Anterior cingulate cortex (tissue), 58 donors: ENCODE measurements around the gene ADCY2.

Source experiments
- DNase-seq, 58 donors: peaks; one replicate each; lab custom pipeline; 2025; lab: John Stamatoyannopoulos, UW

ADCY2 gene

GRCh38 chr5:7851617-7852289 lies 455.8 kb downstream of the ADCY2 start:
- no peak for DNase-seq

DNA sequence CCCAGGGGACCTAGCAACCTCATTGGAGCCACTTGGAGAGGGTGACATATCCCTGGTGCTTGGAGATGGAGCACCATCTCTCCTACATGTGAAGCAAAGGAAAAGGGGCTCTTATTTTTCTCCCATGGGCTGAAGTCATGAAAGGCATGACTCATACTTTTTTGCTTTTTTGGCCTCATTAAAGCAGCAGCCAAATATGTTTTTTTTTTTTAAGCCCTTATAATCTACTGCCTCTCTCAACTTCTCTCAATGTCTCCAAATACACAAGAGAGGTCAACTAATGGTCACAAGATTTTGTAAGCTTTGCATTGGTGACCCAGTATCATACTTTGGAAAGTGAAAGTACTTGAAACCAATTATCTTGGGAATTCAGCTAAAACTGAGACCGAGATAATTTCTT lies 456.6 kb downstream of the ADCY2 start:
- no peak for DNase-seq

DNA sequence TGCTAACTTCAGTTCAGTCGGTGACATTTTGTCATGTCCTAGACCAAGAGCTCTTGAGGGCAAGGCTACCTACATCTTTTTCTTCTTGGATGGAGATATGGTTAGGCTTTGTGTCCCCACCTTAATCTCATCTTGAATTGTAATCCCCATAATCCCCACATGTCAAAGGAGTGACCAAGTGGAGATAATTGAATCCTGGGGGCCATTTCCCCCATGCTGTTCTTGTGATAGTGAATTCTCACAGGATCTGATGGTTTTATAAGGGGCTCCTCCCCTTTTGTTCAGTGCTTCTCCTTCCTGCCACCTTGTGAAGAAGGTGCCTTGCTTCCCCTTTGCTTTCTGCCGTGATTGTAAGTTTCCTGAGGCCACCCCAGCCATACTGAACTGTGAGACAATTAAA lies 457.1 kb downstream of the ADCY2 start:
- DNase-seq = no peak

GRCh38 chr5:7855611-7856010 lies 459.7 kb downstream of the ADCY2 start:
- no peak for DNase-seq

- DNase-seq = peak in 38 of 58 donors; percentile 5 to 85 (median 36)
These were observed 460.9 kb downstream of the ADCY2 start for GRCh38 chr5:7856855-7857254.

GRCh38 chr5:7857361-7857760 lies 461.4 kb downstream of the ADCY2 start:
- DNase-seq = no peak

DNA sequence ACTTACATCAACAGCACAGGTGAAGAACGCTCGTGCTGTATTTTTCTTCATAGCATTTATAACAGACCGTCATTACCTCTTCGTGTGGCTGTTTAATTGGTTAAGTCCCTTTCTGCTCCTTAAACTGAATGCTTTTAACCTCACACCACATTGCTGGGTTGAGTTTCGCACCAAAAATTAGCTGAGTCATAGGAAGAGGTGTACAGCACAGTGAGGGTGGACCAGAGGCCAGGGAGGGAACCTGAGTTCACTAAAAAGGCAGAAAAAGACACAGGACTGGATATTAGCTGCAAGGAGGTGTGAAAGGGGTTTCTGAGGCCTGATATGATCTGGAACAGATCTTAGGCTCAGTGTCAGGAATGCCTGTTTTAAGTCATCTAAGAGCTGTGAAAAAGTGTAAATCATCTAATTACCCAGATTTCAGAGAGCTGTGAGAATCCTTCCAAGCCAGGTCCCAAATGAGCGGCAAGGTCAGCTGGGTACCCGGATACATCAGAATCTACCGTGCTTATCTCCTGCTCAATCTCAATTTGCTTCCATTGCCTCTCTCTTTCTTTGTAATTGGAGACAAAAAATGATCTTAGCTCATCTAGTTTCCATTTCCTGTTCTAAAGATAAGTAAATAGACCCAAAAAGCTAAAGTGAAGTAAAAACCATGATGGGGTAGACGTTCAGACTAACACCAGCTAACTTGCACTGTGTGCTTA lies 462.1 kb downstream of the ADCY2 start:
- DNase-seq = no peak

DNA sequence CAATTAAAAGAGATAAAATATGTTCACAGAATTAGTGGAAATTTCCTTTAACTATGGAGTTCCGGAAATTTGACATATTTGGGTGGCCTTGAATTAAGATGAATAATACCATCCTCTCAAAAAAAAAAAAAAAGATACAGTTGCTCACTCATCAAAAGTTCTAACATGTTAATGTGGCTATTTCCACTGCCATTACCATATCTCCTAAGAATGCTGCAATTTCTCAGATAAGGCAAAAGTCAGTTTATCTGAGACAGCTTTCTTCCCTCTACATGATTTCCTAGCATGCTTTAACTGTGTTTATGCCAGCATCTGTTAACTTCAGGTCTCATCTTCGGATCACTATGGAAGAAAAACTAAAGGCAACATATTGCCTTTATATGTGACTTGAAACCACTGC lies 470.3 kb downstream of the ADCY2 start:
- no peak for DNase-seq

DNA sequence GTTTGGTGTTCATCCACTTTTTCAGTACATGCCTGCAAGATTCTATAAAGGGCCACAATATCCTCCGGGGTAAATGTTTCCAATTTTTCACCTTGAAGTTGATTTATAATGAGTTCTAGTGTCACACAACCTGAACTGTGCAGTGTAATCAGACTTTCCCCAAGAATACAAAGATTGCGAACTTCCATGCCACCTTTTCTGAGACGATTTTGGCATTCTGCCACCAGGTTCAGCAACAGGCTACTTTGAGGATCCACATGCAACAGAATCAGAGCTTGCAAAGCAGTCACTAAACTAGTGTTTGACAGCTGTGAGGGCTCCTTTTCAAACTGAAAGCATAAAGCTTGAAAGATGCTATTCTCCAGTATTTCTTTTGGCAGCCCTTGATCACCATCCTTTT lies 471.3 kb downstream of the ADCY2 start:
- no peak for DNase-seq

- DNase-seq = no peak
These were observed 472.5 kb downstream of the ADCY2 start for GRCh38 chr5:7868427-7868772.

DNA sequence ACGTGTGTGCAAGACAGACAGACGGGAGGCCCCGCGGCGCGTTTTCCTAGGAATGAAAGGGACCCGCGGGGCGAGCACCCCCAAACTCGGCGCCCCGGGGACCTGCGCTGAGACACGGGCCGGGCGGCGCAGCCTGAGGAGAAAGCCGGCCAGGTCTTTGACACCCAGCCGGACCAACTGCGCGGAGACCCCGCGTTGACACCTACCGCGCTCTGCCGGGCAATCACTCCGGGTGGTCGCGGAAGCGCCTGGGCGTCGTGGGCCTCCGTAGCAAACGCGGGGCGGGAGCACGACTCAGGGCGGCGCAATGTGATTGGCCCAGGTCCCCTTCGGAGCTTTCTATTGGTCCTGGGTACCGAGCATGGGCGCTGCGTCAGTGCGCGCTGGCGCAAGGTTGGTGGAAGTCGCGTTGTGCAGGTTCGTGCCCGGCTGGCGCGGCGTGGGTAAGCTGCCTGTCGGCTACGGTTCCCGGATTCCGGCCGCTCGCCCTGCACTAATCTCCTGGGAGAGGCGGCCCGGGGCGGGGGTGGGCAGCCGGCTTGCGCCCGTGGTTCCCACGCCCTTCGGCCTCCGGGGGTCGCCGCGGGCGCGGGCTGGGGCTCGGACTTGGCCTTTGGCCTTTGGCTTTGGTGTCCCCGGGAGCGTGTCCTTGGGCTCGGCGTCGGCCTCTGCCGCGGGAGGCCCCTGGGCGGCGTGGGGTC lies 473.0 kb downstream of the ADCY2 start, which contains the start of the genes FASTKD3 and MTRR:
TSS of gene FASTKD3 (minus strand) at position 259 of the 701 bp plus-strand sequence. CDS start 948 bp downstream, outside the sequence.
TSS of gene MTRR (plus strand) at position 376 of the 701 bp plus-strand sequence. CDS start 1,647 bp downstream, outside the sequence.
- DNase-seq = peak; percentile 53 to 97 (median 91)

GRCh38 chr5:7869474-7870136 lies 473.7 kb downstream of the ADCY2 start:
- DNase-seq = peak in 1 of 58 donors; percentile 48

- no peak for DNase-seq
These were observed 475.7 kb downstream of the ADCY2 start for GRCh38 chr5:7871653-7872052.

DNA sequence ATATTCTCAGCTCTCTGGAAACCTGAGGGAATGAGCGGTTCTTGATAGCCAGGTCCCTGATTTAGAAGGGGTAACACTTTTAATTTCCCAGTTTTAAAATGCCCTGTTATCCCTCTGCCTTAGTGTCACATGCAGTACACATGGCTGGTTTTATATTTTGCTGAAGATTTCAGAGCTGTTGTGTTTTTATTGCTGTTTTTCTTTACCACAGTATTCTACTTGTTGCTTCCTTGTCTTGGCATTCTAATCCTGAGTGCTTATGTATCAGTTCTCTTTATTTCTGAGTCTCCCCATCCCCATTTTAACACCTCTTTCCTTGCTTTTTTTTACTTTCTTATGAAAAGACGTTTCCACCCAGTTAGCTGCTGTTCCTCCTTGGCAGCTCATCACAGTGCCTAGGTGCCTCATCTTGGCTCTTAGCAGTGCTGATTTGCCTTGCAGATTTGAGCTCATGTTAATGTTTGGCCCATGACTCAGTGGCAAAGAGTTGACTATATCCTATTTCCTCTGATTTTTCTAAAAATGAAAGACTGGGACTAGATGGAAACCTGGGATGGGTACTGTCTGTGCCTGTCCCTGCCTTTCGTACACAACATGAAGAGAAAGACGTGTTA lies 476.7 kb downstream of the ADCY2 start:
- no peak for DNase-seq

GRCh38 chr5:7873216-7873615 lies 477.3 kb downstream of the ADCY2 start:
- DNase-seq = no peak

GRCh38 chr5:7874639-7875038 lies 478.7 kb downstream of the ADCY2 start:
- no peak for DNase-seq

DNA sequence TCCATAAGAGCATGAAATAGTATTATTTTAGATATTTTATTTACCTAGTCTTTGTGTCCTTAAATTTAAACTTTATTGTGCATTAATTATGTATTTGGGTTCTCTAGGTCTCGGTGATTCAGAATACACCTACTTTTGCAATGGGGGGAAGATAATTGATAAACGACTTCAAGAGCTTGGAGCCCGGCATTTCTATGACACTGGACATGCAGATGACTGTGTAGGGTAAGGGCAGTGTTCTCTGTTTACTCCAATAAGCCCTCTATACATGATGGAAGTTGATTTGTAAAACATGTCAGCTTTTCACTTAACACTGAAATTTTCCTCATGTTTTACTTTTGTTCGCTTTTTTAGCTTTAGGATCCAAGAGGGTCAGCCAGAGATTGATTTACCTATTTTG lies 479.2 kb downstream of the ADCY2 start:
- DNase-seq = no peak

GRCh38 chr5:7876867-7877266 lies 480.9 kb downstream of the ADCY2 start:
- DNase-seq = no peak

DNA sequence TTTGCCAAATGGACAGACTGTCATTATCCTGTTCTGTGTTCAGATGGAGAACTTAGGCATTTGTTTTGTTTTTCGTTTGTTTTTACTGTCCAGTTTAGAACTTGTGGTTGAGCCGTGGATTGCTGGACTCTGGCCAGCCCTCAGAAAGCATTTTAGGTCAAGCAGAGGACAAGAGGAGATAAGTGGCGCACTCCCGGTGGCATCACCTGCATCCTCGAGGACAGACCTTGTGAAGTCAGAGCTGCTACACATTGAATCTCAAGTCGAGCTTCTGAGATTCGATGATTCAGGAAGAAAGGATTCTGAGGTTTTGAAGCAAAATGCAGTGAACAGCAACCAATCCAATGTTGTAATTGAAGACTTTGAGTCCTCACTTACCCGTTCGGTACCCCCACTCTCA lies 481.9 kb downstream of the ADCY2 start:
- no peak for DNase-seq

GRCh38 chr5:7878381-7878873 lies 482.5 kb downstream of the ADCY2 start:
- no peak for DNase-seq
